Keratinocyte (primary cell): ENCODE results near the gene SNRNP35. TPM values are rescaled to one million over a fixed set of nuclear protein-coding genes. Genes with fewer than 3 reads are reported as not detected.

Source experiments
- DNase-seq: peaks from one replicate; pipeline ENCODE4 v3.0.0-alpha.2; 2011; ENCODE audit warnings: low read depth, missing footprints, low spot score
- FAIRE-seq: peaks from 2 replicates; lab custom pipeline; 2011; peaks lifted over from hg19 to GRCh38; lab: Jason Lieb, UNC
- H2AFZ ChIP-seq: 2 replicates; pipeline ENCODE4 v1.6.0; 2012; ENCODE audit warnings: low read length, control low read depth, inconsistent platforms; ENCODE audit not compliant: control insufficient read depth
- H3K27ac ChIP-seq: 2 replicates; pipeline ENCODE4 v1.5.1; 2011; ENCODE audit warnings: low read length; ENCODE audit not compliant: control insufficient read depth, insufficient read depth
- H3K27me3 ChIP-seq: 3 replicates; pipeline ENCODE4 v1.6.0; 2011; ENCODE audit warnings: low read length; ENCODE audit not compliant: control insufficient read depth, insufficient read depth; ENCODE audit errors: extremely low read depth
- H3K36me3 ChIP-seq, 2 experiments: 2 replicates in 1 of 2; 3 replicates in 1 of 2; pipeline ENCODE4 v1.5.1; 2011; ENCODE audit warnings: low read length in 2 of 2, mild to moderate bottlenecking in 1 of 2; ENCODE audit not compliant: control insufficient read depth in 2 of 2, insufficient read depth in 2 of 2; ENCODE audit errors: extremely low read depth in 1 of 2
- H3K4me1 ChIP-seq: 3 replicates; pipeline ENCODE4 v1.5.1; 2011; ENCODE audit warnings: low read length; ENCODE audit not compliant: control insufficient read depth, insufficient read depth; ENCODE audit errors: extremely low read depth
- H3K4me2 ChIP-seq: 3 replicates; pipeline ENCODE4 v1.6.0; 2011; ENCODE audit warnings: low read depth, low read length; ENCODE audit not compliant: control insufficient read depth, insufficient read depth; ENCODE audit errors: extremely low read depth
- H3K4me3 ChIP-seq, 3 experiments: fragments of 200-600 bp in 1 of 3; sonication (generic) in 1 of 3; 2 replicates in 2 of 3; 3 replicates in 1 of 3; pipeline ENCODE4 v1.5.1; 2011 to 2016; ENCODE audit warnings: low read length in 3 of 3, mild to moderate bottlenecking in 3 of 3, control low read depth in 2 of 3, inconsistent platforms in 1 of 3, low read depth in 1 of 3, mixed read lengths in 1 of 3, mixed run types in 1 of 3, moderate library complexity in 1 of 3; ENCODE audit not compliant: control insufficient read depth in 2 of 3, insufficient read depth in 2 of 3; ENCODE audit errors: extremely low read depth in 1 of 3
- H3K79me2 ChIP-seq: 2 replicates; pipeline ENCODE4 v1.6.0; 2012; ENCODE audit warnings: low read length; ENCODE audit not compliant: control insufficient read depth, insufficient read depth
- H3K9ac ChIP-seq: 3 replicates; pipeline ENCODE4 v1.6.0; 2011; ENCODE audit warnings: low read length; ENCODE audit not compliant: control insufficient read depth, insufficient read depth; ENCODE audit errors: extremely low read depth
- H3K9me1 ChIP-seq: 3 replicates; pipeline ENCODE4 v1.6.0; 2011; ENCODE audit warnings: low read length; ENCODE audit not compliant: control insufficient read depth, insufficient read depth; ENCODE audit errors: extremely low read depth
- H3K9me3 ChIP-seq: 2 replicates; pipeline ENCODE4 v1.5.1; 2012; ENCODE audit warnings: low read depth, low read length; ENCODE audit not compliant: control insufficient read depth
- H4K20me1 ChIP-seq: 3 replicates; pipeline ENCODE4 v1.6.0; 2011; ENCODE audit warnings: low read length; ENCODE audit not compliant: control insufficient read depth, insufficient read depth; ENCODE audit errors: extremely low read depth
- EZH2 ChIP-seq: IDR thresholded peaks from one replicate; pipeline ENCODE4 v1.6.1; 2012; ENCODE audit warnings: inconsistent platforms, mild to moderate bottlenecking, low read length, moderate library complexity
- dilution Hi-C: fragments of 300-500 bp; cut with MboI; formaldehyde crosslinking; loops from one replicate; pipeline ENCODE4 v1.7.0; 2020; ENCODE audit warnings: low sequenced_read_pairs; ENCODE audit not compliant: extremely low pct_ligation_motif_present
- polyA plus RNA-seq, 5 experiments: library from polyadenylated mRNA; depleted of rRNA in 3 of 5; stranded (reverse) in 3 of 5; stranded (forward) in 1 of 5; unstranded in 1 of 5; fragments of >200 nt; gene quantifications; 1 replicate in 1 of 5; 2 replicates in 3 of 5; 3 replicates in 1 of 5; pipeline versions ENCODE4 v1.2.1 to v1.2.3, GENCODE V29; 2011 to 2012; ENCODE audit warnings: missing spikeins in 2 of 5, low read depth in 1 of 5, low replicate concordance in 1 of 5
- TF ChIP-seq, protein P1 (sequence below), 3 experiments: IDR thresholded peaks in 1 of 3; conservative IDR thresholded peaks in 1 of 3; optimal IDR thresholded peaks in 1 of 3; 2 replicates in 2 of 3; 3 replicates in 1 of 3; pipeline versions ENCODE3 to v1.5.1; 2011; ENCODE audit warnings: low read length in 3 of 3, mild to moderate bottlenecking in 3 of 3, moderate library complexity in 2 of 3, control low read depth in 1 of 3, inconsistent platforms in 1 of 3; ENCODE audit not compliant: insufficient read depth in 2 of 3; ENCODE audit errors: extremely low read depth in 1 of 3

Gene SNRNP35
- polyA plus RNA-seq, 1 donor (not counting 4 experiments of a cell fraction or from before 2014, with no cell fraction given): 15.2 TPM

DNA sequence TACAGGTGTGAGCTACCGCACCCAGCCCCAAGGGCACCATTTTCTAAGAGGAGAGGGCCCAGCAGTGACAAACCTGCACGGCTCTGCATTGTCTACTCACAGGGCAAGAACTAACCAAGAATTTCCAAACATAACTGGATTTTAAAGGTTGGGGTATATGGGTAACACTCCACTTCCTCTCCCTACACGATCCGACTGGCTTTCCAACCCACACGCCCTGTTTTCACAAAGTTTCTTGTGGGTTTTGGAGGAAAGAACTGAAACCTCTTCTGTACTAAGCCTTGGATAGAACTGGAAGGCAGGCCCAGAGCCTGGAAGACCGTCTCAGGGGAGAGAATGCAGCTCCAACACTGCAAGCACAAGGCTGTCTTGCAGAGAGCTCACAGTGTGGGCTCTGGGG is 24.9 kb downstream of the SNRNP35 start:
- no peaks in the 10 kb centered on the region for H3K9me1 ChIP-seq
- peaks cover 7 to 13% of the 10 kb centered on the region in 2 experiments for H3K36me3 ChIP-seq
- H3K4me3 ChIP-seq: no peak overlapping the region
- H3K27ac ChIP-seq: no peak overlapping the region
- H3K4me1 ChIP-seq: no peaks in the 10 kb centered on the region
- no peaks in the 10 kb centered on the region for H3K79me2 ChIP-seq
- no peak overlapping the region for H3K4me2 ChIP-seq
- no peak for DNase-seq
- dilution Hi-C loops: no loop called here
- H4K20me1 ChIP-seq: no peaks in the 10 kb centered on the region
- no peaks in the 10 kb centered on the region for H3K27me3 ChIP-seq
- H2AFZ ChIP-seq: no peak overlapping the region
- TF ChIP-seq EZH2: no peak
- TF ChIP-seq, protein P1, sequence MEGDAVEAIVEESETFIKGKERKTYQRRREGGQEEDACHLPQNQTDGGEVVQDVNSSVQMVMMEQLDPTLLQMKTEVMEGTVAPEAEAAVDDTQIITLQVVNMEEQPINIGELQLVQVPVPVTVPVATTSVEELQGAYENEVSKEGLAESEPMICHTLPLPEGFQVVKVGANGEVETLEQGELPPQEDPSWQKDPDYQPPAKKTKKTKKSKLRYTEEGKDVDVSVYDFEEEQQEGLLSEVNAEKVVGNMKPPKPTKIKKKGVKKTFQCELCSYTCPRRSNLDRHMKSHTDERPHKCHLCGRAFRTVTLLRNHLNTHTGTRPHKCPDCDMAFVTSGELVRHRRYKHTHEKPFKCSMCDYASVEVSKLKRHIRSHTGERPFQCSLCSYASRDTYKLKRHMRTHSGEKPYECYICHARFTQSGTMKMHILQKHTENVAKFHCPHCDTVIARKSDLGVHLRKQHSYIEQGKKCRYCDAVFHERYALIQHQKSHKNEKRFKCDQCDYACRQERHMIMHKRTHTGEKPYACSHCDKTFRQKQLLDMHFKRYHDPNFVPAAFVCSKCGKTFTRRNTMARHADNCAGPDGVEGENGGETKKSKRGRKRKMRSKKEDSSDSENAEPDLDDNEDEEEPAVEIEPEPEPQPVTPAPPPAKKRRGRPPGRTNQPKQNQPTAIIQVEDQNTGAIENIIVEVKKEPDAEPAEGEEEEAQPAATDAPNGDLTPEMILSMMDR (optimal IDR thresholded peaks at IDR 0.05 in 1 of 3, IDR thresholded peaks at IDR 0.05 in 1 of 3, conservative IDR thresholded peaks at IDR 0.05 in 1 of 3; ENCODE audit: extremely low read depth in 1 of 3, insufficient read depth in 2 of 3, low read length in 3 of 3): no peak
- no peak overlapping the region for H3K9ac ChIP-seq
- H3K9me3 ChIP-seq: no peaks in the 10 kb centered on the region
- FAIRE-seq: no peak

DNA sequence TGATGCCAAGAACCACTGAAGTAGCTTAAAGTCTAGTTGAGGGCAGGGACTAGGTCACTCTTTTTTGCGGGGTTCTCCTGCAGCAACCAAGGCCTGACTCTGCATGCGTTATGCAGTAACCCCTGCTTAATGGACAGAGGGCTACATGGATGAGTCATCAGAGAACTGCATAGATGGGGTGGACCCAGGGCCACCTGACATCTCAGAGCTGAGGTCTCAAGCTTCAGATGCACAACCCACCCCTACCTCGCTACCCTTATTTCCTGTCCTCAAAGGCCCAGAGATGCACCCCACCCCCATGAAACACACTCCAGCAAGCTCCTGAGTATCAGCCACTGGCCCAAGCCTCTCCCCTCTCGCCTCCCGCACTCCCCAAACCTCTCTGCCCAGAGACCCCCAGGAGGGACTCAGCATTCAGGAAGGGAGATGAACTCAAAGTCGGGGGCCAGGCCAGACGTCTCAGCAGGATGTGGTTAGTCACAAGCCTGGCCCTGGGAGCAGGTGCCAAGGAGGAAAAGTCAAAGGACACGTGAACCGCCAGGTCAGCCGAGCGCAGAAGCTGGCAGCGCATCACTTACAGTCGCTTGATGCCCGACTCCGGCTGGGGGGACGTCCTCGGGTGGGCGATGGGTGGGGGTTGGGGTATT is 25.8 kb downstream of the SNRNP35 start:
- dilution Hi-C loops: no loop called here
- no peak overlapping the region for H3K4me3 ChIP-seq
- peaks cover 7 to 10% of the 10 kb centered on the region in 2 experiments for H3K36me3 ChIP-seq

More for the DNA sequence above, 25.8 kb downstream of the SNRNP35 start:
- H3K9ac ChIP-seq: no peak overlapping the region
- no peak for FAIRE-seq
- no peaks in the 10 kb centered on the region for H3K4me1 ChIP-seq
- no peak overlapping the region for H2AFZ ChIP-seq
- no peak overlapping the region for H3K4me2 ChIP-seq
- no peaks in the 10 kb centered on the region for H4K20me1 ChIP-seq
- no peaks in the 10 kb centered on the region for H3K27me3 ChIP-seq
- H3K27ac ChIP-seq: no peak overlapping the region
- H3K9me1 ChIP-seq: no peaks in the 10 kb centered on the region
- DNase-seq: no peak
- no peaks in the 10 kb centered on the region for H3K79me2 ChIP-seq
- no peaks in the 10 kb centered on the region for H3K9me3 ChIP-seq
- TF ChIP-seq, protein P1 (optimal IDR thresholded peaks at IDR 0.05 in 1 of 3, IDR thresholded peaks at IDR 0.05 in 1 of 3, conservative IDR thresholded peaks at IDR 0.05 in 1 of 3; ENCODE audit: extremely low read depth in 1 of 3, insufficient read depth in 2 of 3, low read length in 3 of 3): no peak
